OCI-LY7 (cell line): Measurements from ENCODE around the gene SRRM4. TPM values are rescaled to one million over a fixed set of nuclear protein-coding genes. Genes with fewer than 3 reads are reported as not detected.

Source experiments
- BruUV-seq: library from RNA; stranded (reverse); fragments of 400-500 nt; replicated peaks from 2 replicates; lab custom pipeline; 2021; lab: Mats Ljungman, UMichigan
- CTCF ChIA-PET: fragments of 300-600 bp; sonication (Branson Sonifier 250); formaldehyde crosslinking; loops from one replicate; lab custom pipeline; 2022; ENCODE audit warnings: antibody characterized with exemption; ENCODE audit not compliant: unreplicated experiment; lab: Charles Lee
- POLR2A ChIA-PET: fragments of 300-600 bp; sonication (Branson Sonifier 250); formaldehyde crosslinking; loops from one replicate; lab custom pipeline; 2022; ENCODE audit warnings: antibody characterized with exemption; lab: Charles Lee
- DNase-seq: peaks from one replicate; pipeline ENCODE4 v3.0.0-alpha.2; 2015; ENCODE audit warnings: low spot score
- H2AFZ ChIP-seq: fragments of 200-600 bp; sonication (generic), shearing (Covaris generic); 2 replicates; pipeline ENCODE4 v1.6.1; 2014; ENCODE audit warnings: mild to moderate bottlenecking, antibody characterized with exemption, low read length, moderate library complexity
- H3K27ac ChIP-seq: fragments of 200-600 bp; sonication (generic); 2 replicates; pipeline ENCODE4 v1.5.1; 2014; ENCODE audit warnings: mixed run types, low read depth, mild to moderate bottlenecking, moderate library complexity, low read length, inconsistent platforms; ENCODE audit not compliant: poor library complexity, severe bottlenecking
- H3K36me3 ChIP-seq: fragments of 200-600 bp; sonication (generic); 2 replicates; pipeline ENCODE4 v1.6.1; 2014; ENCODE audit warnings: mild to moderate bottlenecking, antibody characterized with exemption, low read length, moderate library complexity, mixed read lengths; ENCODE audit not compliant: insufficient read depth
- H3K4me1 ChIP-seq: fragments of 200-600 bp; sonication (generic); 2 replicates; pipeline ENCODE4 v1.5.1; 2014; ENCODE audit warnings: mild to moderate bottlenecking, low read length; ENCODE audit not compliant: insufficient read depth, poor library complexity, severe bottlenecking
- H3K4me2 ChIP-seq: fragments of 200-600 bp; sonication (generic); 2 replicates; pipeline ENCODE4 v1.6.1; 2014; ENCODE audit warnings: mild to moderate bottlenecking, low read length
- H3K4me3 ChIP-seq: fragments of 200-600 bp; sonication (generic); 2 replicates; pipeline ENCODE4 v1.5.1; 2014; ENCODE audit warnings: mild to moderate bottlenecking, low read depth, low read length; ENCODE audit not compliant: poor library complexity, severe bottlenecking
- H3K79me2 ChIP-seq: fragments of 200-600 bp; sonication (generic); 2 replicates; pipeline ENCODE4 v1.6.1; 2016; ENCODE audit warnings: low read depth, mild to moderate bottlenecking, low read length, moderate library complexity, mixed read lengths; ENCODE audit not compliant: insufficient read depth
- H3K9me2 ChIP-seq: fragments of 200-600 bp; sonication (generic); 2 replicates; pipeline ENCODE4 v1.6.1; 2016; ENCODE audit warnings: mild to moderate bottlenecking, low read length, mixed read lengths; ENCODE audit not compliant: insufficient read depth
- H3K9me3 ChIP-seq: fragments of 200-600 bp; sonication (generic); 2 replicates; pipeline ENCODE4 v1.6.1; 2014; ENCODE audit warnings: mild to moderate bottlenecking, mixed run types, low read length, mixed read lengths
- H4K20me1 ChIP-seq: fragments of 200-600 bp; sonication (generic); 2 replicates; pipeline ENCODE4 v1.6.1; 2014; ENCODE audit warnings: mild to moderate bottlenecking, antibody characterized with exemption, low read length, moderate library complexity, mixed read lengths; ENCODE audit not compliant: insufficient read depth
- EZH2phosphoT487 ChIP-seq: fragments of 200-600 bp; sonication (generic); IDR thresholded peaks from 2 replicates; pipeline ENCODE4 v1.6.1; 2018; ENCODE audit warnings: low read depth, borderline replicate concordance, mild to moderate bottlenecking, mixed run types, antibody characterized with exemption, low read length, moderate library complexity, mixed read lengths
- intact Hi-C: fragments of 100-400 bp; cut with micrococcal nuclease; formaldehyde crosslinking; loops from one replicate; pipeline ENCODE4 v1.10.0; 2022; ENCODE audit not compliant: unreplicated experiment
- total RNA-seq, 2 experiments: library from RNA; depleted of rRNA in 1 of 2; stranded (reverse); fragments of >200 nt in 1 of 2; shearing (Covaris generic) in 1 of 2; gene quantifications; 2 replicates each; pipeline ENCODE4 v1.2.3, GENCODE V29; 2014 to 2022
- TF ChIP-seq, protein P1 (sequence below): fragments of 200-600 bp; sonication (generic); conservative IDR thresholded peaks from 2 replicates; pipeline ENCODE4 v1.5.1; 2014; ENCODE audit warnings: mild to moderate bottlenecking, antibody characterized with exemption, low read length, moderate library complexity, mixed read lengths

Gene SRRM4
- total RNA-seq, 2 experiments from 2014 or later = not detected

DNA sequence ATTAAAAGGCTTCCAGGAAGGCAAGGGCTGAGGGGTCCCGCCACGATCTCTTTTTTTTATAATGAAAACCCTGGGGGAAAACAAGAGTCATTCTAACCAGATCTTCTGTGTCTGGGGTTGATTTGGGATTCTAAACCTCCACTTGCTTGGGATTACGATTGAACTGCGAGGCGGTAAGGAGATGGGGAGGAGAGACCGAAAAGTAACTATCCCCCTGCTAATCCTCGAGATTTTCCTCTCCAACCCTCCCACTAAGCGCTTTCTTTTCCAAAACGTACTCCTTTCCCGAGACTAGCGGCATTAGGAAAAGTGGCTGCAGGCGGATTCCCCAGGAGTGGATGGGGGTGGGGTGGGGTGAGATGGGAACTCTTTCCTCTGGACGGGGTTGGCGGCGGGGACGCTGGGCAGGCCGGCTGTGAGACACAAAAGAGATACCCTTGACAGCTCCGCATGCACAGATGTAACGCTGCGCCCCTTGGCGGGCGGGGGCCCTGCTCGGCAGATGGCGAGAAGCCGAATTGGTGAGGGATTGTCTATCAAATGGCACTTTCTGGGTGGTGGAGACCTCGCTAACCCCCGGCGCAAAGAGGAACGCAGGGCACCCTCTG, 830 bp upstream of the SRRM4 start:
- Histone ChIP-seq H3K79me2 (no peaks in the 10 kb centered on the region), H3K4me2 (no peak overlapping the region), H3K27ac (no peak overlapping the region), H4K20me1 (no peaks in the 10 kb centered on the region), H3K9me2 (no peaks in the 10 kb centered on the region), H2AFZ (no peak overlapping the region), H3K4me1 (no peaks in the 10 kb centered on the region), H3K4me3 (no peak overlapping the region), H3K36me3 (no peaks in the 10 kb centered on the region), H3K9me3 (no peaks in the 10 kb centered on the region)
- CTCF ChIA-PET = no interaction called here
- intact Hi-C loops = no loop called here
- DNase-seq = no peak
- TF ChIP-seq, protein P1, sequence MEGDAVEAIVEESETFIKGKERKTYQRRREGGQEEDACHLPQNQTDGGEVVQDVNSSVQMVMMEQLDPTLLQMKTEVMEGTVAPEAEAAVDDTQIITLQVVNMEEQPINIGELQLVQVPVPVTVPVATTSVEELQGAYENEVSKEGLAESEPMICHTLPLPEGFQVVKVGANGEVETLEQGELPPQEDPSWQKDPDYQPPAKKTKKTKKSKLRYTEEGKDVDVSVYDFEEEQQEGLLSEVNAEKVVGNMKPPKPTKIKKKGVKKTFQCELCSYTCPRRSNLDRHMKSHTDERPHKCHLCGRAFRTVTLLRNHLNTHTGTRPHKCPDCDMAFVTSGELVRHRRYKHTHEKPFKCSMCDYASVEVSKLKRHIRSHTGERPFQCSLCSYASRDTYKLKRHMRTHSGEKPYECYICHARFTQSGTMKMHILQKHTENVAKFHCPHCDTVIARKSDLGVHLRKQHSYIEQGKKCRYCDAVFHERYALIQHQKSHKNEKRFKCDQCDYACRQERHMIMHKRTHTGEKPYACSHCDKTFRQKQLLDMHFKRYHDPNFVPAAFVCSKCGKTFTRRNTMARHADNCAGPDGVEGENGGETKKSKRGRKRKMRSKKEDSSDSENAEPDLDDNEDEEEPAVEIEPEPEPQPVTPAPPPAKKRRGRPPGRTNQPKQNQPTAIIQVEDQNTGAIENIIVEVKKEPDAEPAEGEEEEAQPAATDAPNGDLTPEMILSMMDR = no peak
- POLR2A ChIA-PET = no interaction called here
- BruUV-seq = no TSS peak

DNA sequence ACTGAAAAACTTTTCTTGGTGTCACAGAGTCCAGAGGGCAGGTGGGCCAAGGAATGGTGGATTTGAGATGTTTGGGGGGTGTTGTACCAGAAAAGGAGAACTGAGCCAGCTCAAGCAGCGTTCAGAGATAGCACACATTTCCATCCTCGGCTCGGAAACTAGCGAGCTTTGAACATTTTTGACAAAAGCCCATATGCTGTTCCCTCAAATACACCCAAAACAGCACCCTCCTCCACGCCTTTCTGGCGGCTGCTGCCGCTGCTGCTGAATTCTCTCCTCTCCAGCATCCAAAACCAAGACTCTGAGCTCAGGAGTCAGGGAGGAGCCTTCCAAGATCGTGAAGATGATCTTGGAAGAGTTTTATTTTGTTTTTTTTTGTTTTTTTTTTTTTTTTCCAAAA, 961 bp downstream of the SRRM4 start:
- Histone ChIP-seq H3K9me2 (no peaks in the 10 kb centered on the region), H2AFZ (no peak overlapping the region), H3K27ac (no peak overlapping the region), H3K79me2 (no peaks in the 10 kb centered on the region), H3K9me3 (no peaks in the 10 kb centered on the region), H3K36me3 (no peaks in the 10 kb centered on the region), H3K4me2 (no peak overlapping the region), H4K20me1 (no peaks in the 10 kb centered on the region), H3K4me3 (no peak overlapping the region), H3K4me1 (no peaks in the 10 kb centered on the region)
- DNase-seq = no peak
- intact Hi-C loops = no loop called here
- CTCF ChIA-PET = no interaction called here
- TF ChIP-seq, protein P1 = no peak
- TF ChIP-seq EZH2phosphoT487 = no peak
- POLR2A ChIA-PET = no interaction called here
- BruUV-seq = no TSS peak

DNA sequence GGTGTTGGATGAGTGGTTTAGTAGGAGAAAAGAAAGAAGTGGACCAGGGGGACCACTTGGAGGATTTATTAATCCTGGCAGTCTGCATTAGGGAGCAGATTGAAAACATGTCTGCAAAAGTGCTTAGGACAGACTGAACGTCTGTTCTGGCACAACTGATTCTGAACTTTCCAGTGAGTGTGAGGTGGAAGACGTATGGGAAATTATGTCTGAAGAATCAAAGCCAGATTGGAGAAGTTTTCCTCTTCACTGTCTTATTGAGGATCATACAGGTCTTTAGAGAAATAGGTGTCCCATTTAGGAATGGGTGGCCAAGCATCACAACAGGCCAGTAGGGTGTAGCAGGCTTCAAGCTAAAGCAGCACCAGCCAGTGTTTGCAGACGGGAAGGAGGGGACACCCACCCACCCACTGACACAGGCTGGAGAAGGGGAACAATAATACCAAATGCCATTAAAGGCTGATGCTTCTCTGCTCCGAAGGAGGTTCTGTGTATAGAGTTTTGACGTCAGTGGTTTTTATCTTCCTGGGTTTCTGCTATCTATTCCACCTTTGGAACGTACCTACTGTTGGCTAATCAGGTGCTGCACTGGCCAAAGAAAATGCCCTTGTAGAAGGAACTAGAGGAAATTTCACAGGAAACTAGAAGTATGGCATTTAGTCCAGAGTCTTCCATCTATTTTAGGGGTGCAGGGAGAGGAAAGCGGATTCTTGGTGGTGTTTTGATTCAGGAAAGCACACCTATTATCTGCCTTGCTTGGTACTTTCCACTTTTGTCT, 1.8 kb downstream of the SRRM4 start:
- TF ChIP-seq EZH2phosphoT487 = no peak
- TF ChIP-seq, protein P1 = no peak
- no peak overlapping the region for H3K4me3 ChIP-seq
- BruUV-seq = no TSS peak
- no peaks in the 10 kb centered on the region for H3K79me2 ChIP-seq
- H3K4me1 ChIP-seq = no peaks in the 10 kb centered on the region
- intact Hi-C loops = no loop called here
- ChIA-PET CTCF (no interaction called here), POLR2A (no interaction called here)
- H3K27ac ChIP-seq = no peak overlapping the region
- no peak overlapping the region for H2AFZ ChIP-seq
- no peak for DNase-seq
- H4K20me1 ChIP-seq = no peaks in the 10 kb centered on the region
- H3K36me3 ChIP-seq = no peaks in the 10 kb centered on the region
- no peaks in the 10 kb centered on the region for H3K9me2 ChIP-seq
- no peaks in the 10 kb centered on the region for H3K9me3 ChIP-seq
- H3K4me2 ChIP-seq = no peak overlapping the region
